Muscle layer of colon (tissue), 2 donors: ENCODE data around the gene EPHB6.

Source experiments
- H3K27ac ChIP-seq: one replicate; pipeline ENCODE4 v1.7.0; 2013; ENCODE audit warnings: low read depth, mild to moderate bottlenecking, low read length, moderate library complexity
- H3K27me3 ChIP-seq, 2 donors: one replicate each; pipeline ENCODE4 v1.7.0; 2013; ENCODE audit warnings: low read length in 2 of 2, mild to moderate bottlenecking in 2 of 2; ENCODE audit not compliant: insufficient read depth in 2 of 2, control insufficient read depth in 1 of 2
- H3K36me3 ChIP-seq: one replicate; pipeline ENCODE4 v1.7.0; 2013; ENCODE audit warnings: mild to moderate bottlenecking, low read length; ENCODE audit not compliant: insufficient read depth
- H3K4me1 ChIP-seq: one replicate; pipeline ENCODE4 v1.7.0; 2013; ENCODE audit warnings: mild to moderate bottlenecking, low read length; ENCODE audit not compliant: insufficient read depth
- H3K4me3 ChIP-seq, 2 donors: one replicate each; pipeline ENCODE4 v1.7.0; 2013; ENCODE audit warnings: low read length in 2 of 2, low read depth in 1 of 2, mild to moderate bottlenecking in 1 of 2, moderate library complexity in 1 of 2
- H3K9ac ChIP-seq: one replicate; pipeline ENCODE4 v1.7.0; 2013; ENCODE audit warnings: low read length
- H3K9me3 ChIP-seq: one replicate; pipeline ENCODE4 v1.7.0; 2013; ENCODE audit warnings: mild to moderate bottlenecking, low read length
- donor health status: abdominal sarcoma.
- donor health status: Adenocarcinoma of cecum.

EPHB6 gene

GRCh38 chr7:142883145-142883544, 28.3 kb downstream of the EPHB6 start:
- Histone ChIP-seq H3K9me3 (no peaks in the 10 kb centered on the region), H3K9ac (no peak overlapping the region), H3K4me1 (no peaks in the 10 kb centered on the region), H3K27me3 (no peaks in the 10 kb centered on the region), H3K36me3 (no peaks in the 10 kb centered on the region), H3K27ac (no peak overlapping the region), H3K4me3 (no peak overlapping the region)

DNA sequence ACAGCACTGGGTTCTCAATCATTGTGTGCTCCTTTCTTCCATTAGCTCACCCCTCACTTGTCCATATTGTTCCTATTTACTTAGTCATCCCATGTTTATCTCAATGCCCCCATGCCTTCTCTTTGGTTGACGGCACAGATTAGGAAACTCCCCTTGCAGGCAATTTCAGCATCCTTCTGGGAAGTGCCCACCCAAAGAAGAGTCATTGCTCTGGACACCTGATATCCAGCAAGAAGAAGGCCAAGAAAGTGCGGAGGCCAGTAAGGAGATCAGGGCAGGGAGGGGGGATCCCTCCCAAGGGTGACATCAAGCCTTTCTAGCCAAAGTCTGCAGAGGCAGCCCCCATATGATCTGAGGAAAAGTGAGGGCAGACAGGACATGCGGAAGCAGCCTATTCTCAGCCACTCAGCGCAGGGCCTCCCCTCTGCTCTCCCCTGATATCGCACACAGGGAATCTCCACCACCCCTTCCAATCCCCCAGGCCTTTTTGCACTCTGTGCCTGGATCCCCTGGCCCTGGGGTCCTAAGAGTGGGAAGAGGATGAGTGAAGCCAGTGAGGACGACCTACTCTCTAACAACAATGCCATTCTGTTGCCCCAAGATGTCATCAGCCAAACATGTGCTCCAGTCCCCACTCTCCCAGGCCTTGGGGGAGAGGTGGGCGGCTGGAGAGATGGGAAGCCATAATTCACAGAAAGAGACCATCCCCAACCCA, 28.9 kb downstream of the EPHB6 start:
- Histone ChIP-seq H3K4me3 (no peak overlapping the region), H3K9ac (no peak overlapping the region), H3K27me3 (no peaks in the 10 kb centered on the region), H3K27ac (no peak overlapping the region), H3K36me3 (no peaks in the 10 kb centered on the region), H3K9me3 (no peaks in the 10 kb centered on the region), H3K4me1 (no peaks in the 10 kb centered on the region)

GRCh38 chr7:142884286-142884640, 29.4 kb downstream of the EPHB6 start:
- H3K36me3 ChIP-seq = no peaks in the 10 kb centered on the region
- H3K4me3 ChIP-seq = no peak overlapping the region
- no peaks in the 10 kb centered on the region for H3K9me3 ChIP-seq
- no peaks in the 10 kb centered on the region for H3K4me1 ChIP-seq
- no peak overlapping the region for H3K9ac ChIP-seq
- H3K27me3 ChIP-seq = no peaks in the 10 kb centered on the region
- H3K27ac ChIP-seq = no peak overlapping the region

DNA sequence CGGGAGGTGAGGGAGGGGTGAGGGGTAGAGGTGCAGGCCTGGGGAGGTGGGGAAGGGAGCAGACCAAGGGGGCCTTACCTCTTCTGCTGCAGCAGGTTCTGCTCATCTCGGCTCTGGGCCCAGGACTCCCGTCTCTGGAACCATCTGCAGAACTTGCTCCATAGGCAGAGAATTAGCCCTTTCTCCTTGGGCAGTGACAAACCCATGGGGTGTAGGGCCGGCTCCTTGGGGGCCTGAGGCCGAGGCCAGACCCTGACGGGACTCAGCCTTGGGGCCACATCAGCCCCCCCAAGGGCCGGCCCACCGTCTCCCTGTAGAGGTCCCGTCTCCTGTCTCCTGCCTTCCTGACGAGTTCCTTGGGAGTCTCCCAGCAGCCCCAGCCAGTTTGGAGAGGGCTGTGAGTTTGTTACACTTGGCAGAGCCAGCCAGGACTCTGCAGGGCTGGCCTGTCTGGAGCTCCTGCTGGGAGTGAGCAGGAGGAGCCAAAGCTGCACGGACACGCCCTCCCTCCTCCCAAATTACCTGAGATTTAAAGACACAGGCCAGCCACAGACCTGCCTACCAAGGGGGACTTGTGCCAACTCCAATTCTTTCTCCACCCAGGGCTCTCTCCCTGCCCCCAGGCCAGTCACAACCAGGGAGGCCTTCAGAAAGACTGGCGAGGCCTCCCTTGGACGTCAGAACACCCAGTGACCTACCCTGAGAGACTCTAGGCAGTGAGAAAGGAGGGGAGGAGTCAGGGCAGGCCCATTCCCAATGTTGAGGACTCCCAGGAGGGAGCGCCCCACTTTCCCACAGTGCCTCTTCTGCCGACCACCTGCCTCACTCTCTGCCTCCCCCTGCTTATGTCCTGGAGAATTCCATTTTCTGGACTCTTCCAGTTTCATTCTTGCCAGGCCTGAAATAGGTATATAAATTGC, 30.7 kb downstream of the EPHB6 start, which contains the start of gene TRPV6:
TSS of gene TRPV6 (minus strand) at position 435 of the 920 bp plus-strand sequence.
- Histone ChIP-seq H3K36me3 (no peaks in the 10 kb centered on the region), H3K4me3 (no peak within 1 kb of the TSS), H3K9ac (no peak within 1 kb of the TSS), H3K27me3 (no peaks in the 10 kb centered on the region), H3K9me3 (no peaks in the 10 kb centered on the region), H3K4me1 (no peaks in the 10 kb centered on the region), H3K27ac (no peak within 1 kb of the TSS)

GRCh38 chr7:142886866-142887265, 32.0 kb downstream of the EPHB6 start:
- H3K27me3 ChIP-seq = no peaks in the 10 kb centered on the region
- no peaks in the 10 kb centered on the region for H3K36me3 ChIP-seq
- no peak overlapping the region for H3K4me3 ChIP-seq
- no peak overlapping the region for H3K27ac ChIP-seq
- H3K9ac ChIP-seq = no peak overlapping the region
- no peaks in the 10 kb centered on the region for H3K4me1 ChIP-seq
- no peaks in the 10 kb centered on the region for H3K9me3 ChIP-seq

- H3K4me3 ChIP-seq = no peak overlapping the region
- no peaks in the 10 kb centered on the region for H3K27me3 ChIP-seq
- H3K27ac ChIP-seq = no peak overlapping the region
- H3K36me3 ChIP-seq = no peaks in the 10 kb centered on the region
- H3K9me3 ChIP-seq = no peaks in the 10 kb centered on the region
- H3K9ac ChIP-seq = no peak overlapping the region
- no peaks in the 10 kb centered on the region for H3K4me1 ChIP-seq
These were observed 32.6 kb downstream of the EPHB6 start for GRCh38 chr7:142887282-142888015.

- Histone ChIP-seq H3K36me3 (no peaks in the 10 kb centered on the region), H3K9me3 (no peaks in the 10 kb centered on the region), H3K27me3 (no peaks in the 10 kb centered on the region), H3K27ac (no peak overlapping the region), H3K4me1 (no peaks in the 10 kb centered on the region), H3K9ac (no peak overlapping the region), H3K4me3 (no peak overlapping the region)
These were observed 34.9 kb downstream of the EPHB6 start for GRCh38 chr7:142889816-142890215.

GRCh38 chr7:142890874-142891485, 36.1 kb downstream of the EPHB6 start:
- Histone ChIP-seq H3K9me3 (no peaks in the 10 kb centered on the region), H3K27me3 (no peaks in the 10 kb centered on the region), H3K36me3 (no peaks in the 10 kb centered on the region), H3K9ac (no peak overlapping the region), H3K4me3 (no peak overlapping the region), H3K27ac (no peak overlapping the region), H3K4me1 (no peaks in the 10 kb centered on the region)

DNA sequence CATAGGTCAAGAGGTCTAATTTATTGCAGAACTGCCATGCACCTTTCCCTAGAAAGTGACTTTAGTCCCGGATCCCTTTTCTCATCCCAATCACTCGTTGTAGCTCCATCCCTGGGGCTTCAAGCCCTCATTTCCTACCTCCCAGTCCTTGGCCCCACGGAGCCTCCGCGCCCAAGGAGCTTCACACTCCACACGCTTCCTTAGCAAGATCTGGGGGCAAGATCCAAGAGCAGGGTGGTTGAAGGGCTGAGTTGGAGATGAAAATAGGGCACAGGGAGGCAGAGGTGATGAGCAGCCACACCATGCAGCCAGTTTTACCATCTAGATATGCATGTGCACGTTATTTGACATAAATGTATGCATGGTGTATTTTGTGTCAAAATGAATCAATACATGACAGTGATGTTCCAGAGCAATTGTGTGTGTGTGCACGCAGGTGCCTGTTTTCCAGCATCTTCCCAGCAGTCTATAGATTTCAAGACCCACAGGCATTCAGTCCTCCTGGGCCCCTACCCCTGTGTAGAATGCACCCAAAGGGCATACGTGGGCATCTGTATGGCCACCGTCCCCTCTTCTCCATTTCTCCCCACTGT, 36.7 kb downstream of the EPHB6 start:
- Histone ChIP-seq H3K4me3 (no peak overlapping the region), H3K9me3 (no peaks in the 10 kb centered on the region), H3K4me1 (no peaks in the 10 kb centered on the region), H3K36me3 (no peaks in the 10 kb centered on the region), H3K9ac (no peak overlapping the region), H3K27me3 (no peaks in the 10 kb centered on the region), H3K27ac (no peak overlapping the region)

- no peaks in the 10 kb centered on the region for H3K9me3 ChIP-seq
- no peak overlapping the region for H3K27ac ChIP-seq
- no peaks in the 10 kb centered on the region for H3K27me3 ChIP-seq
- H3K36me3 ChIP-seq = no peaks in the 10 kb centered on the region
- H3K9ac ChIP-seq = no peak overlapping the region
- no peaks in the 10 kb centered on the region for H3K4me1 ChIP-seq
- no peak overlapping the region for H3K4me3 ChIP-seq
These were observed 38.1 kb downstream of the EPHB6 start for GRCh38 chr7:142892951-142893350.
